Tibial nerve (tissue), 4 donors: ENCODE measurements around the gene STK10.

ENCODE experiments used
- EP300 ChIP-seq, 2 donors: sonication (generic); formaldehyde crosslinking; IDR thresholded peaks; one replicate each; pipeline ENCODE4 v1.6.1; 2017; ENCODE audit warnings: antibody characterized with exemption in 2 of 2, mild to moderate bottlenecking in 1 of 2
- POLR2A ChIP-seq, 2 donors: fragments of 450-650 bp; IDR thresholded peaks; one replicate each; pipeline ENCODE4 v1.6.1; 2017; ENCODE audit warnings: antibody characterized with exemption in 2 of 2, mild to moderate bottlenecking in 2 of 2, moderate library complexity in 2 of 2
- TF ChIP-seq, protein P1 (sequence below), 5 experiments: fragments of 200-600 bp in 3 of 5; fragments of 450-650 bp in 2 of 5; sonication (generic) in 3 of 5; IDR thresholded peaks; one replicate each; pipeline ENCODE4 v1.5.1; 2016 to 2019; ENCODE audit warnings: antibody characterized with exemption in 5 of 5, mild to moderate bottlenecking in 3 of 5, moderate library complexity in 2 of 5

DNA sequence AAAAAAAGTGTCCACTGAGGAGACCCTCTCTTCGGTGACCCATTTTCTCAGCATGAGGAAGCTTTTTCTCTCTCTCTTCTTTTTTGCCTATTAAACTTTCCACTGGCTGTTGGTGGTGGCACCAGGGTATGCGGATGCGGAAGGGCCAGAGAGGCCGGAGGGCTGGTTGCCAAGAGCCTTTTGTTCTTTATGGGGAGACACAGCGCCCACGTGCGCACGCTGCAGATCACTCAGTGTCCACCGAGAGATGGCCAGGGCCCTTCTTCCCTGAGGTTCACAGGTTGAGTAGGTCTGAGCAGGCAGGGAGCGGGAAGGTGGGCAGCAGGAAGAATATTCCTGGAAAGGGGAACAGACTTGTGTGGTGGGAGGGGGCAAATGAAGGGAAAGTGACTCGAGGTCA, 69.1 kb downstream of the STK10 start:
- TF ChIP-seq, protein P1, sequence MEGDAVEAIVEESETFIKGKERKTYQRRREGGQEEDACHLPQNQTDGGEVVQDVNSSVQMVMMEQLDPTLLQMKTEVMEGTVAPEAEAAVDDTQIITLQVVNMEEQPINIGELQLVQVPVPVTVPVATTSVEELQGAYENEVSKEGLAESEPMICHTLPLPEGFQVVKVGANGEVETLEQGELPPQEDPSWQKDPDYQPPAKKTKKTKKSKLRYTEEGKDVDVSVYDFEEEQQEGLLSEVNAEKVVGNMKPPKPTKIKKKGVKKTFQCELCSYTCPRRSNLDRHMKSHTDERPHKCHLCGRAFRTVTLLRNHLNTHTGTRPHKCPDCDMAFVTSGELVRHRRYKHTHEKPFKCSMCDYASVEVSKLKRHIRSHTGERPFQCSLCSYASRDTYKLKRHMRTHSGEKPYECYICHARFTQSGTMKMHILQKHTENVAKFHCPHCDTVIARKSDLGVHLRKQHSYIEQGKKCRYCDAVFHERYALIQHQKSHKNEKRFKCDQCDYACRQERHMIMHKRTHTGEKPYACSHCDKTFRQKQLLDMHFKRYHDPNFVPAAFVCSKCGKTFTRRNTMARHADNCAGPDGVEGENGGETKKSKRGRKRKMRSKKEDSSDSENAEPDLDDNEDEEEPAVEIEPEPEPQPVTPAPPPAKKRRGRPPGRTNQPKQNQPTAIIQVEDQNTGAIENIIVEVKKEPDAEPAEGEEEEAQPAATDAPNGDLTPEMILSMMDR (IDR thresholded peaks at IDR 0.05) = no peak
- TF ChIP-seq EP300 (IDR thresholded peaks at IDR 0.05) (no peak), POLR2A (IDR thresholded peaks at IDR 0.05) (no peak)
